ENCODE results near the gene NDUFS2.
A peak's percentile ranks its signal among the peaks of the same experiment; 100 is the strongest.

NDUFS2 gene

GRCh38 chr1:161177936-161178244 lies 24.3 kb upstream of the NDUFS2 start:
- H3K4me3 ChIP-seq (ENCODE audit: low read length) = peak overlapping the region; percentile 98
- DNase-seq (ENCODE audit: low read depth) = no peak
- no peak for TF ChIP-seq CTCF (conservative IDR thresholded peaks at IDR 0.05; ENCODE audit: low read depth, low read length)

- no peak for DNase-seq (ENCODE audit: low read depth)
- TF ChIP-seq CTCF (conservative IDR thresholded peaks at IDR 0.05; ENCODE audit: low read depth, low read length) = no peak
- H3K4me3 ChIP-seq (ENCODE audit: low read length) = no peak overlapping the region
These were observed 22.5 kb upstream of the NDUFS2 start for GRCh38 chr1:161179698-161180097.

- H3K4me3 ChIP-seq (ENCODE audit: low read length) = no peak overlapping the region
- peak; percentile 29 for TF ChIP-seq CTCF (conservative IDR thresholded peaks at IDR 0.05; ENCODE audit: low read depth, low read length)
- DNase-seq (ENCODE audit: low read depth) = no peak
These were observed 21.5 kb upstream of the NDUFS2 start for GRCh38 chr1:161180639-161181038.

- no peak overlapping the region for H3K4me3 ChIP-seq (ENCODE audit: low read length)
- TF ChIP-seq CTCF (conservative IDR thresholded peaks at IDR 0.05; ENCODE audit: low read depth, low read length) = no peak
- DNase-seq (ENCODE audit: low read depth) = no peak
These were observed 20.0 kb upstream of the NDUFS2 start for GRCh38 chr1:161182214-161182613.

GRCh38 chr1:161185282-161185682 lies 16.9 kb upstream of the NDUFS2 start:
- no peak overlapping the region for H3K4me3 ChIP-seq (ENCODE audit: low read length)
- TF ChIP-seq CTCF (conservative IDR thresholded peaks at IDR 0.05; ENCODE audit: low read depth, low read length) = no peak
- DNase-seq (ENCODE audit: low read depth) = peak; percentile 87

GRCh38 chr1:161185732-161186311 lies 16.3 kb upstream of the NDUFS2 start:
- no peak overlapping the region for H3K4me3 ChIP-seq (ENCODE audit: low read length)
- DNase-seq (ENCODE audit: low read depth) = no peak
- TF ChIP-seq CTCF (conservative IDR thresholded peaks at IDR 0.05; ENCODE audit: low read depth, low read length) = no peak

- DNase-seq (ENCODE audit: low read depth) = peak; percentile 43
- H3K4me3 ChIP-seq (ENCODE audit: low read length) = no peak overlapping the region
- no peak for TF ChIP-seq CTCF (conservative IDR thresholded peaks at IDR 0.05; ENCODE audit: low read depth, low read length)
These were observed 14.9 kb upstream of the NDUFS2 start for GRCh38 chr1:161187311-161187710.

All from retinal pigment epithelial cell (primary cell).